Activated naive CD4-positive, alpha-beta T cell treated with anti-CD3 and anti-CD28 coated beads, Interleukin-2, amount 50 U/mL, for 72 hours (primary cell): ENCODE measurements around the gene CRACDL. TPM values are rescaled to one million over a fixed set of nuclear protein-coding genes. Genes with fewer than 3 reads are reported as not detected.

Experiments
- ATAC-seq, 2 donors: fragments of 150-1000 bp; cut with Tn5 transposase; 2 replicates each; pipeline ENCODE4 v1.10.0; 2021; ENCODE audit warnings: mild to moderate bottlenecking in 2 of 2, moderate library complexity in 2 of 2
- DNase-seq, 2 donors: peaks; one replicate each; pipeline ENCODE4 v3.0.0; 2021 to 2022; ENCODE audit warnings: low spot score in 2 of 2
- H3K27ac Mint-ChIP-seq, 2 donors: one replicate each; pipeline ENCODE4 v1.8.0; 2022; ENCODE audit warnings: mild to moderate bottlenecking in 2 of 2, mixed read lengths in 2 of 2
- H3K36me3 Mint-ChIP-seq, 2 donors: one replicate each; pipeline ENCODE4 v1.8.0; 2022; ENCODE audit warnings: mixed read lengths in 2 of 2
- H3K9me3 Mint-ChIP-seq, 2 donors: one replicate each; pipeline ENCODE4 v1.8.0; 2022; ENCODE audit warnings: mixed read lengths in 2 of 2
- total RNA-seq, 2 donors: library from RNA; stranded (reverse); gene quantifications; one replicate each; pipeline ENCODE4 v1.2.3, GENCODE V29; 2022

CRACDL gene
- total RNA-seq, 2 donors from 2014 or later = 0.12 TPM; not detected in 1

GRCh38 chr2:98932164-98932563 is 3.9 kb downstream of the CRACDL start:
- no peak overlapping the region for H3K27ac Mint-ChIP-seq
- H3K36me3 Mint-ChIP-seq = no peaks in the 10 kb centered on the region
- no peaks in the 10 kb centered on the region for H3K9me3 Mint-ChIP-seq
- DNase-seq (no peak), ATAC-seq (no peak)

- no peaks in the 10 kb centered on the region for H3K36me3 Mint-ChIP-seq
- ATAC-seq = no peak
- H3K9me3 Mint-ChIP-seq = no peaks in the 10 kb centered on the region
- no peak for DNase-seq
- H3K27ac Mint-ChIP-seq = no peak overlapping the region
Measured at GRCh38 chr2:98931596-98931995, 4.4 kb downstream of the CRACDL start.

GRCh38 chr2:98929920-98930319 is 6.1 kb downstream of the CRACDL start:
- Mint-ChIP-seq H3K9me3 (no peaks in the 10 kb centered on the region), H3K27ac (no peak overlapping the region), H3K36me3 (no peaks in the 10 kb centered on the region)
- DNase-seq (no peak), ATAC-seq (no peak)

GRCh38 chr2:98928242-98928641 is 7.8 kb downstream of the CRACDL start:
- no peak overlapping the region for H3K27ac Mint-ChIP-seq
- DNase-seq (no peak), ATAC-seq (no peak)
- no peaks in the 10 kb centered on the region for H3K36me3 Mint-ChIP-seq
- H3K9me3 Mint-ChIP-seq = no peaks in the 10 kb centered on the region

- H3K9me3 Mint-ChIP-seq = no peaks in the 10 kb centered on the region
- H3K36me3 Mint-ChIP-seq = no peaks in the 10 kb centered on the region
- ATAC-seq = no peak
- no peak for DNase-seq
- H3K27ac Mint-ChIP-seq = no peak overlapping the region
Measured at GRCh38 chr2:98927027-98927426, 9.0 kb downstream of the CRACDL start.

GRCh38 chr2:98926601-98927000 is 9.4 kb downstream of the CRACDL start:
- no peak overlapping the region for H3K27ac Mint-ChIP-seq
- ATAC-seq = no peak

GRCh38 chr2:98924910-98925309 is 11.1 kb downstream of the CRACDL start:
- DNase-seq = no peak
- no peak for ATAC-seq
- no peak overlapping the region for H3K27ac Mint-ChIP-seq
- H3K36me3 Mint-ChIP-seq = no peaks in the 10 kb centered on the region
- H3K9me3 Mint-ChIP-seq = no peaks in the 10 kb centered on the region

More at GRCh38 chr2:98926601-98927000, 9.4 kb downstream of the CRACDL start:
- Mint-ChIP-seq H3K36me3 (no peaks in the 10 kb centered on the region), H3K9me3 (no peaks in the 10 kb centered on the region)
- no peak for DNase-seq

- Mint-ChIP-seq H3K36me3 (no peaks in the 10 kb centered on the region), H3K9me3 (no peaks in the 10 kb centered on the region), H3K27ac (no peak overlapping the region)
- no peak for DNase-seq
- ATAC-seq = no peak
Measured at GRCh38 chr2:98924038-98924830, 11.8 kb downstream of the CRACDL start.

GRCh38 chr2:98923244-98923940 is 12.6 kb downstream of the CRACDL start:
- H3K36me3 Mint-ChIP-seq = no peaks in the 10 kb centered on the region
- no peaks in the 10 kb centered on the region for H3K9me3 Mint-ChIP-seq
- no peak overlapping the region for H3K27ac Mint-ChIP-seq
- DNase-seq (no peak), ATAC-seq (no peak)

- H3K27ac Mint-ChIP-seq = no peak overlapping the region
- no peaks in the 10 kb centered on the region for H3K9me3 Mint-ChIP-seq
- no peak for DNase-seq
- ATAC-seq = no peak
- H3K36me3 Mint-ChIP-seq = no peaks in the 10 kb centered on the region
Measured at GRCh38 chr2:98921062-98921461, 15.0 kb downstream of the CRACDL start.

- ATAC-seq (no peak), DNase-seq (no peak)
- Mint-ChIP-seq H3K9me3 (no peaks in the 10 kb centered on the region), H3K36me3 (no peaks in the 10 kb centered on the region), H3K27ac (no peak overlapping the region)
Measured at GRCh38 chr2:98917031-98917471, 19.0 kb downstream of the CRACDL start.

GRCh38 chr2:98915751-98916358 is 20.2 kb downstream of the CRACDL start:
- no peak for DNase-seq
- Mint-ChIP-seq H3K36me3 (no peaks in the 10 kb centered on the region), H3K27ac (no peak overlapping the region), H3K9me3 (no peaks in the 10 kb centered on the region)
- ATAC-seq = no peak

GRCh38 chr2:98914713-98915580 is 21.1 kb downstream of the CRACDL start:
- H3K9me3 Mint-ChIP-seq = no peaks in the 10 kb centered on the region
- DNase-seq (no peak), ATAC-seq (no peak)
- H3K36me3 Mint-ChIP-seq = no peaks in the 10 kb centered on the region
- no peak overlapping the region for H3K27ac Mint-ChIP-seq

GRCh38 chr2:98913916-98914712 is 21.9 kb downstream of the CRACDL start:
- Mint-ChIP-seq H3K27ac (no peak overlapping the region), H3K36me3 (no peaks in the 10 kb centered on the region), H3K9me3 (no peaks in the 10 kb centered on the region)
- DNase-seq (peak in 1 of 2 donors; percentile 44), ATAC-seq (no peak)

- no peaks in the 10 kb centered on the region for H3K9me3 Mint-ChIP-seq
- DNase-seq (no peak), ATAC-seq (no peak)
- no peaks in the 10 kb centered on the region for H3K36me3 Mint-ChIP-seq
- H3K27ac Mint-ChIP-seq = peak overlapping the region in 1 of 2 donors; percentile 50
Measured at GRCh38 chr2:98912957-98913915, 22.8 kb downstream of the CRACDL start.
